Posterior vena cava (tissue), 2 donors: Measurements from ENCODE around the gene MRPL33. TPM values are rescaled to one million over a fixed set of nuclear protein-coding genes. Genes with fewer than 3 reads are reported as not detected.
A peak's percentile ranks its signal among the peaks of the same experiment; 100 is the strongest.
"Not testable (repeated sequence)": the region's sequence is repeated elsewhere in the genome, so short reads cannot be mapped to it uniquely, and the experiment has no call there.

Experiments used
- DNase-seq: peaks from one replicate; pipeline ENCODE4 v3.0.0-alpha.2; 2020; ENCODE audit warnings: low spot score
- intact Hi-C, 2 donors: fragments of 100-400 bp; cut with DNase I; formaldehyde crosslinking; loops; one replicate each; pipeline versions ENCODE4 v1.14.1 to v1.14.2; 2022 to 2023
- total RNA-seq, 2 donors: library from RNA; stranded (reverse); fragmentation: NEBNext Ultra II Directional; extraction: Animal tissue kit (Norgen Biotek cat#: 25700); gene quantifications; one replicate each; pipeline ENCODE4 v1.2.1, GENCODE V29; 2021
- donor health status: DM: yes; HTN: yes; CAD: no.
- donor health status: DM: yes; HTN: yes; CAD: no.

Gene MRPL33
- total RNA-seq, 2 donors from 2014 or later = 88.8 to 93.0 TPM

DNA sequence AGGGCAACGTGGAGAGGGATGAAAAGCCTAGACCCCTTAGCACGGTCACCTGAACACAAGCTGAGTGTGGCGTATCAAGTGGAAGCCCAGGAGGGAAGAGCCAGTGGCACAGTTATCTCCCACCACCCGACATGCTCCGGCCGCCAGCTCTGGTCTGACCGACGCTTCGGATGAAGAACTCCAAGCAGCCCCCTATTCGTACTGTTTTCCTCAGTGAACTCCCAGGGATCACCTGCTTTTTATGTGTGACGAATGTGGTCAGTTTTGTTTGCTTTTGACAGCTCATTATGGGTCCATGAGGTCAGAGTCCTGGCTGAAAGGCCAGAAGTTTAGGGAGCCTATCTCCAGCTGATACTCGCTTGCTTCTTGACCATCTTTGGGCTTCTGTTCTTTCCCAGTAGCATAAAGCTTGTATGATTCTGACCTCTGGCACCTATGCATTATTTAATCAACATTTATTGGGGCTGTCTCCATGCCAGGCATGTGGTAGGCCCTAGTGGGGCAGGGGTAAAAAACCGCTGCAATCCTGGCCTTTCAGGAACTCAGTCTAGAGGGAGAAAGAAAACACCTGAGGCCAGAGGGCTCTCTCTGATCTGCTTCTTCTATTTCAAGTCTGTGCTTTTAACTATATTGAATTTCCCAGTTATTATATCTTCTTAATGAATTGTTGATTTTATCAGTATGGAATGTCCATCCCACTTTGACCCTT, 33.0 kb upstream of the MRPL33 start:
- DNase-seq = no peak
- intact Hi-C loops = no loop called here

DNA sequence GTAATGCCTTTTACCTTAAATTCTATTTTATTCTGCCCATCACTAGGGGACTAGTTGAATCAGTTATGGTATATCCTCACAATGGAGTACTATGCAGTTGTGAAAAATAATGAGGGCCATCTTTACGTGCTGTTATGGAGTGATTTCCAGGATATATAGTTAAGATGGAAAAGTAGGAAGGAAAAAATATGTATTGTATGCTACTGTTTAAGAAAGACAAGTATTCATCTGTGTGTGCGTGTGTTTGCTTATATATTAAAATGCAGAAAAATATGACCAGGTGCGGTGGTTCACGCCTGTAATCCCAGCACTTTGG, 32.5 kb upstream of the MRPL33 start:
- no peak for DNase-seq
- intact Hi-C loops = no loop called here

DNA sequence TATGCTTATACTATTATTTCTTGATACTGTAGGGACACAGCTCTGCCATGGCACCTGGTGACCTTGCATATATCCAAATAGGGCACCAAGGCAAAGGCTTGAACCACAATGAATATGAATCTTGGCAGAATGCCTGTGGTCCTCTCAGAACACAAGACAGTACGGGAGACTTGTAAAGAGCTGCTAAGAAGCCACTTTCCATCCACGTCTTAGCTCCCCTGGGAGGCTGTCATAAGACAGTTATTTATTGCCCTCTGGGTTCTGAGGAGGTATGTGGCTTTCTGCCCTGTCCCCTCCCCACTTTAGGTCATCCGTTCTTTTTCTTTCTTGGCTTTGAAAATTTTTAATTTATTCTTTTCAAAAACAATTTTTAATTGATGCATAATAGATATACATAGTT, 29.8 kb upstream of the MRPL33 start:
- intact Hi-C loops = no loop called here
- no peak for DNase-seq

DNA sequence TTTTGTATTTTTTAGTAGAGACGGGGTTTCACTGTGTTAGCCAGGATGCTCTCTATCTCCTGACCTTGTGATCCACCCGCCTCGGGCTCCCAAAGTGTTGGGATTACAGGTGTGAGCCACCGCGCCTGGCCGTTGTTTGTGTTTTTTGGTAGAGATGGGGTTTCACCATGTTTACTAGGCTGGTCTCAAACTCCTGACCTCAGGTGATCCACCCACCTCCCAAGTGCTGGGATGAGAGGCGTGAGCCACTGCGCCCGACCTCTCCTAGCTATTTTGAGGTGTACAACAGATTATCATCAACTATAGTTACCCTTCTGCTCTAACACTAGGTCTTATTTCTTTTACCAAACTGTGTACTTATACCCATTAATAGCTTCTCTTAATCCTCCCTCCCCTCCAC, 28.9 kb upstream of the MRPL33 start:
- DNase-seq = no peak
- intact Hi-C loops = no loop called here

DNA sequence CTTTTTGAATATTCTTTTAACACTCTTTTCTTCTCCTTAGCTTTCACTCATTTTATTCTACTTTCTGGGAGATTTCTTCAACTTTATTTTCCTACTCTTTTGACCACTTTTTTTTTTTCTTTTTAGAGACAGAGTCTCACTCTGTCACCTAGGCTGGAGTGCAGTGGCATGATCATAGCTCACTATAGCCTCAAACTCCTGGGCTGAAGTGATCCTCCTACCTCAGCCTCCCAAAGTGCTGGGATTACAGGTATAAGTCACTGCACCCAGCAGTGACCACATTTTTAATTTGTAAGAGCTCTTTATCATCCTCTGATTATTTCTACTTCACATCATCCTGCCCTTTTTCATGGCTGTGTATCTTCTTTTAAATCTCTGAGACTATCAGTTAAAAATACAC, 26.0 kb upstream of the MRPL33 start:
- DNase-seq, intact Hi-C loops: not testable (repeated sequence)

DNA sequence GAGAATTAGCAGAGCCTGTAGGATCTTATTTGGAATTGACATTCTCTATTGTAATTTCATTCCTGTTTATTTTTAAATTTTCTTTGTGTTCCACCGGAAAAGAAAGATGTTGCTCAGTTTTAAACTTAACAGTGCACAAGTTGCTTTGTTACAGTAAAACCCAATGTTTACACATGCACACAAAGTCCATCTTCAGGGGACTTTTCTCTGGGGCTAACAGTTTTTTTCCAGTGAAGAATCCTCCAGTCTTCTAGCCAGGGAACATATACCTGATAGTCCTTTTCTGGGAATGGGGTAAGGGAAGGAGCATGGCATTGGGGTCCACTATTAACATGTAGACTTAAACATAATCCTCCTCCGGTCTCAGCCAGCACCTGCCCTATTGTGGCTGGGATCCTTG, 25.2 kb upstream of the MRPL33 start:
- DNase-seq = no peak
- intact Hi-C loops = no loop called here

DNA sequence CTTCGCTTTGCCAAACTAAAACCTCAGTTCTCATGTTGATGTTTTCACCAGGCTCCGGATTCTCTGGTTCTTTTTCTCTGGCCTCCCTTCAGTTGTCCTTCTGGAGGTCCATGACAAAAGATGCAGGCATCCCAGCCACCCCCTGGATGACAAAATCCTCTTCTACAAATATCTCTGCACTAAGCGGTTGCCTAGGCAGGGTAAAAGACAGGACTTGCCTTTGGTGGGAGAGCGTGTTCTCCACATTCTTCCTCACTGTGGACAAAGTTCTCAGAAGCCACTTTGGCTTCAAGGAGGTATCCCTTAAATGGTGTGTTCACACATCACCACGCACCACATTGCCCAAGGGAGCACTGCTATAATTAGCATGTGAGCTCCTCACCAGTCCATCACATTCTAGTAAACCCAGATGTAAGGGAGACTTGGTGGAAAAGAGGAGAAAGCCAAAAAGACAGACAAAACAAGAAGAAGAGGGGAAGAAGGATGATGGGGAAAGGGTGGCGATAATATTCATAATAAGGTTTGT, 23.6 kb upstream of the MRPL33 start:
- no peak for DNase-seq
- intact Hi-C loops = no loop called here

DNA sequence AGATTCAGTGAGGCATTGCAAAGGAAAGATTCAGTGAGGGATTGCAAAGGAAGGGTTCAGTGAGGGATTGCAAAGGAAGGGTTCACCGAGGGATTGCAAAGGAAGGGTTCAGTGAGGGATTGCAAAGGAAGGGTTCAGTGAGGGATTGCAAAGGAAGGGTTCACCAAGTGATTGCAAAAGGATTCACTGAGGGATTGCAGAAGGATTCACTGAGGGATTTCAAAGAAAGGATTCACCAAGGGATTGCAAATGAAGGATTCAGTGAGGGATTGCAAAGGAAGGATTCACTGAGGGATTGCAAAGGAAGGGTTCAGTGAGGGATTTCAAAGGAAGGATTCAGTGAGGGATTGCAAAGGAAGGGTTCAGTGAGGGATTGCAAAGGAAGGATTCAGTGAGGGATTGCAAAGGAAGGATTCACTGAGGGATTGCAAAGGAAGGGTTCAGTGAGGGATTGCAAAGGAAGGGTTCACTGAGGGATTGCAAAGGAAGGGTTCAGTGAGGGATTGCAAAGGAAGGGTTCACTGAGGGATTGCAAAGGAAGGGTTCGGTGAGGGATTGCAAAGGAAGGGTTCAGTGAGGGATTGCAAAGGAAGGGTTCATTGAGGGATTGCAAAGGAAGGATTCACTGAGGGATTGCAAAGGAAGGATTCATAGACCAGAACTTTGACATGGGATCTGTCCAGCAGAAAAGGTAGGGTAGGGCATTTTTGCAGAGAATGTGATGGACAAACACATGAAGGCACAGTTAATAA, 22.5 kb upstream of the MRPL33 start:
- DNase-seq, intact Hi-C loops: not testable (repeated sequence)

DNA sequence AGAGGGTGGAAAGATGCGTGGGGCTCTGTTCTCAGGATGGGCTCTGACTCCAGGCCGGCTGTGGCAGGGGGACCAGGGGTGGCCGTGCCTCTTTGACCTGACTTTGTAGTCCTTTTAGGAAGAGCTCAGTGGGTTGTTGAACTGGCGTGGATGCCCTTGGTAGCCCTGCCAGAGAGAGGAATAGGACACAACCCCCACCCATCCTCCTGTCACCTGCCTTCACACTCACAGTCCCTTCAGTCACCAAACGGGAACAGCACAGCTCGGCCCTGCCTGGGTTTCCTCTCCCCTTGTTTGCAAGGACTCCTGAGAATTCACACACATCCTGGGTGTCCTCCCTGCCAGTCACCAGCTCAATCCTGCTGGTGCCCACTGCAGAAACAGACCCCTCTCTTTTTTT, 20.1 kb upstream of the MRPL33 start:
- no peak for DNase-seq
- intact Hi-C loops = no loop called here

DNA sequence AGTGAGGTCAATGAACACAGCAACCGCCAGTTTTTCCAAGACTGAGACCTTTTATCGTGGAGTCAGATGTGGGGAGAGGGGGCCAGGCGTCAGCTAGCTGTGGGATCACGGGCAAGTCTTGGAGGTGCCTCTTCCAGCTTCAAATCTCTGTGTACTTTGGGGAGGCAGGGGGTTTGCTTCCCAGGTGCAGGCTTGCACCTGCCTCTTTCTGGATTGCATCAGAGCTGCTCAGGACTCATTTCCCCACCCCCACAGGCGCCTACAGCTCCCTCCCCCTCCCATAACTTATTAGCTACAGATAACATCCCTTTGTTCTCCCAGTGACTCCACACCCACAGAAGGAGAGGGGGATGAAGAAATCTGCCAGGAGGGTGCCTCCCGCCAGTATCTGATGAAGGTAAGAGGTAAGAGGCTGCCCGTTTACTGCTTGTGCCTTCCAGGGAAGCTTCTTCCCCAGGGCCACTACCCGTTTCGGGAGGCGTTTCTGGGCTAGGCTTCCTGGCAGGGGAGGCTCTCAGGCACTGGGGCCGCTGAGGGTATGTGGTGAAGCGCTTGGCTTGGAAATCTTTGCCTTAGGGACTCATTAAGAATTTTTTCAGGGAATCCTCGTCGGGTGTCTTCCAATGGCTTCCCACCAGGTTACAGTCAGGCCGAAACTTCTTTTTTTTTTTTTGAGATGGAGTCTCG, 18.8 kb upstream of the MRPL33 start:
- intact Hi-C loops = no loop called here
- no peak for DNase-seq

DNA sequence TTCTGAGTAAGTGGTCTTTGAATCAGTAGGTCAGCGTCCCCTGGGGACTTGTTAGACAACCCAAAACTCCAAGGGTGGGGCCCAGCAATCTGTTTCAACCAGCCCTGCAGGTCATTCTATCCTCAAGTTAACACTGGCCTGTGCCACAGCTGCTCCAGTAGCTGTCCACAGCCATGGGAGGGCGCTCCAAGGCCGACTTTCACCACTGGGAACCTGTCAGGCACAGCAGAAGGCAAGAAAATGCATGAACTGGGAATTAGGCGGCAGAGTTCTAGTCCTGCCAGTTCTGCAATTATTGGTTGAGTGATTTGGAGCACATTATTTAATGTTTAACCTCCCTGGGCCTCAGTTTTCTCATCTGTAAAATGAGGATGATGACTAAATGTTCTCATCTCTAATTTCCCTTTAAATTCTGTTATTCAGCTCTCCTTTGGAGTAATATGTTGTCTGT, 17.4 kb upstream of the MRPL33 start:
- intact Hi-C loops = no loop called here
- peak; percentile 94 for DNase-seq

DNA sequence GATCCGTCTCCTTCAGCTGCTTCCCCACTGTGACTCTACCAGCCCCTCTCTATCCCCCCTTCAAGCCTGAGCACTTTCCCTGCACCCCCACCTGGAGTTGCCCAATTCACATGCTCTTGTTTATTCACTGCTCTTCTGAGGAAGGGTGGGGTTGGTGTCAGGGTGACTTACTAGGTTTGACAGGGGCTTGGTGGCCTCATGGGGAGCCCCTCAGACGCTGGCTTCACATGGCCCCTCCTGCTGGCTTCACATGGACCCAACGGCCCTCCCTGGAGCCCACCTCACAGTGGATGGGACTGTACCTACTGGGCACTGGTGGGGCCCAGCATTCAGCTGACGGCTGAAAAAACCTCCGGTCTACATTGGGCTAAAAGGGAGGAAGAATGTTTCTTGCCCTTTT, 16.7 kb upstream of the MRPL33 start:
- DNase-seq = no peak
- intact Hi-C loops = no loop called here

DNA sequence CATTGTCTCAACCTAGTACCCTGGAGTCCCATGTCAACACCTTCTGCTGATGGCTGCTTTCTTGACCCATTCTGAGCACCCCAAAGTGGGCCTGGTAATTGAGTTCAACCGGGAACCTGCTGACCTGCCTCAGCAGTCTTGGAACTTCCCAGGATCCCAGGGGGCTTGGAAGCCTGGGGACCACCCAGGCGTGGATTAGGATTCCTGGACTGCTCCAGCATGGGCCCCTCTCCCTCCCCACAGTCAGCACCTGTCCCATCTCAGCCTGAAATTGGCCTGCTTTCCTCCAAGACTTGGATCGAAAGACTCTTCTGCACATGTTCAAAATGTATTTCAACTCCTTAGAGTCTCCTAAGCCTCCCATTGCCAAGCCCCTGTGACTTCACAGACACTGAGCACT, 15.4 kb upstream of the MRPL33 start:
- DNase-seq = no peak
- intact Hi-C loops = no loop called here

DNA sequence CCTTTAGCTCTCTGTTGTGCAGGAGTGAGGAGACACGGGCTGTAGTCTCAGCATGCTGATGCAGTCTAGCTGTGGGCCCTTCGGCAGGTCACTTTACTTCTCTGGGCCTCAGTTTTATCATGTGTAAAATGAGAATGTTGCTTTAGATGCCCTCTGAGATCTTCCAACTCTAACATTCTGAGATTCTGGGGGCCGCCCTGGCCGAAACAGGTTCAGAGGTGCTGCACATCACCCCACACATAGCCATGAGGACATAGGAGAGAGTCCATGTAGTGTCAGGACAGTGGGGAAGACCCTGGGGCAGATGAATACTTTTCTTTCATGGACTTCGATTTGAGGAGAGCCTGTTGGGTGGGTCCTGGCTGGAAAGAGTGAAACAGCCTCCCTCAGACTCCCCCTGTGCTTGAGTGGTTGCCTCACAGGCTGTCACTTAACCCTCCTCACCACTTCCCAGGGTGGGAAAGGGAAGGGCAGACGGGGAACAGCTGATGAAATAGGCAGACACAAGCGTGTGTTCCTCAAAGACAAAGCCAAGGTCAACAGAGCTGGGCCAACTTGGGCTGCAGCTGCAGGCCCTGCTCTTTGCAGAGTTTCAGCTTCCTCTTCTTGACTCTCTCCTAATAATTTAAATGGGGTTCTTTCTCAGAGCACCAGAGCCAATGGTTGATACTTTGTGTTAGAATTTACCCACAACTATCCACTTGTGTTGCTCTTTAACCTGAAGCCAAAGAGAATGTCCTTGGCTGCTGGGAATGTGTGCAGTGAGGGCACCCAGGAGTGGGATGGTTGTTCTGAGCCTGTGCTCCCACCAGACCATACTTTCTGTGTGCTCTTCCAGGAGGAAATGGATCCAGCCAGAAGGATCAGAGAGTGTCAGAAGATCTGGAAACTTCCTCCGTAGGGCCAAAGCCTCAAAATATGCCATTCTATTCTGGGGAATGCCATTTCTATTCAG, 14.7 kb upstream of the MRPL33 start:
- DNase-seq = peak; percentile 88
- intact Hi-C loops = no loop called here

DNA sequence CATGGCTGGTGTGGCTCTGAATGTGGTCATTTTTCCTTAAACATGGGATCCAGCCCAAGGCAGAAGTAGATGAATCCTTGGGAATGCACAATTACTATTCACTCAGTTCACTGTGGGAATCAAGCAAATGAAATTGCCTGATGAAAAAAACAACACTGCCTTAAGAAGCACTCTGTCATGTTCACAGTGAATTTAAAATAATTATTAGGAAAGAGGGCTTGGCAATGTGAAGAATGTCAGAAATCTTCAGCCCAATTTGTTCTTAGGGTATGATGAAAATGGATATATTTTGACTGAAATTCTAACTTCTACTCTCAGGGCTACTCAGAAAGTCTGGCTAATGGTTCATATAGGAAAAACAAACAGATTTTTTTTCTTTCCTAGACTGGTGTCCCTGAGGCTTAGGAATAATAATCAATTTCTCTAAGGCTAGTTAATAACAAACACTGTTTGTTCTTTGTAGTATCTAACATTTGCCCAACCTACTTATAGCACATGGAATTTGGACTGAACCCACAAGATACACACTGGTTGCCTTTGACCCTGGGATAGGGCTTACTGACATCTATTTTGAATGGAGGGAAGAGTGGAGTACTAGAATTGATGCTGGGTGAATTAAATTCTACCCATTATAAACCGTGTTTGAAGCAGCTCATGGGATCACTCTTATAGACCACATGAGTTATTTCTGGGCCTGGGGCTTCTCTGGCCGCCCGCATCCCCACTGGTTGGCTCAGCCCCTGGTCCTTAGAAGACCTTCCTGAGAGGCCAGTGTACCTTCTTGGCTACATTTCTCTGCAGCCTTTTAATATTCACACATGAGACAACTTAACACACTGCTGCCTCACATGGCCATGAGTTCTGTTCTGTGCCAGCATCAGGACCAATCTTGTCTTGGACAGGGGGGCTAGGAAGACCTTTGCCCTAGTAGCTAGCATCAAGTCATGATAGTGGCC, 8.3 kb upstream of the MRPL33 start:
- no peak for DNase-seq
- intact Hi-C loops = loop anchor here in 1 of 2 donors (5.0 kb wide), 1 partner anchor 94 kb away; no protein-coding TSS in a partner anchor

DNA sequence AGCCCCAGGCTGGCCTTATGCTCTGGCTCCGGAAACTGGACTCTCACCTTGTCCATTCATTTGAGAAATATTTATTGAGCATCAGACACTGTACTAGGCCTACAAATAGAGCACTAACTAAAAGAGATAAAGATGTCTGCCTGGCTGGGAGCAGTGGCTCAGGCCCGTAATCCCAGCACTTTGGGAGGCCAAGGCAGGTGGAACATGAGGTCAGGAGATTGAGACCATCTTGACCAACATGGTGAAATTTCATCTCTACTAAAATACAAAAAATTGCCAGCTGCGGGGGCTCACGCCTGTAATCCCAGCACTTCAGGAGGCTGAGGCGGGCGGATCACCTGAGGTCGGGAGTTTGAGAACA, 7.6 kb upstream of the MRPL33 start:
- DNase-seq = no peak
- intact Hi-C loops = loop anchor here in 1 of 2 donors (5.0 kb wide), 1 partner anchor 93 kb away; no protein-coding TSS in a partner anchor

DNA sequence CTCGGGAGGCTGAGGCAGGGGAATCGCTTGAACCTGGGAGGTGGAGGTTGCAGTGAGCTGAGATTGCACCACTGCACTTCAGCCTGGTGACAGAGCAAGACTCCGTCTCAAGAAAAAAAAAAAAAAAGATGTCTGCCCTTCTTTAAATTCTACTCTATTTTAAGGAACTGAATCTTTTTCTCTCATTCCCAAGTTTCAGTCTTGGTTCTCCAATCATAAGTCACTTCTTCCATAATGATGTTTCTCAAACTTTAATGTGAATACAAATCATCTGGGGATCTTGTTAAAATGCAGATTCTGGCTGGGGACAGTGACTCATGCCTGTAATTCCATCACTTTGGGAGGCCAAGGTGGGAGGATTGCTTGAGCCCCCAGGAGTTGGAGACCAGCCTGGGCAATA, 7.0 kb upstream of the MRPL33 start:
- not testable (repeated sequence) for DNase-seq
- intact Hi-C loops = loop anchor here in 1 of 2 donors (5.0 kb wide), 1 partner anchor 93 kb away; no protein-coding TSS in a partner anchor
